ENCODE measurements around the gene CCNF.

DNA sequence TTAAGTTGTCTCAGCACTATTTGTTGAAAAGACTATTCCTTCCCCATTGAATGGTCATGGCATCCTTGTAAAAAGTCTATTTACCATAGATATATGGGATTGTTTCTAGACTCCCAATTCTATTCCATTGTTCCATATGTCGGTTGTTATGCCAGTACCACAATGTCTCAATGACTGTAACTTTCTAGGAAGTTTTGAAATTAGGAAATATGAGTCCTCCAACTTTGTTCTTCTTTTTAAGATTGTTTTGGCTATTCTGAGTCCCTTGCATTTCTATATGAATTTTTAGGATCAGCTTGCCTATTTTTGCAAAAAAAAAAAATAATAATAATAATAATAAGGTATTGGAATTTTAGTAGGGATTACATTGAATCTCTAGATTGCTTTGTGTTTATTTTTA is 45.7 kb upstream of the CCNF start:
- TF ChIP-seq, protein P1, sequence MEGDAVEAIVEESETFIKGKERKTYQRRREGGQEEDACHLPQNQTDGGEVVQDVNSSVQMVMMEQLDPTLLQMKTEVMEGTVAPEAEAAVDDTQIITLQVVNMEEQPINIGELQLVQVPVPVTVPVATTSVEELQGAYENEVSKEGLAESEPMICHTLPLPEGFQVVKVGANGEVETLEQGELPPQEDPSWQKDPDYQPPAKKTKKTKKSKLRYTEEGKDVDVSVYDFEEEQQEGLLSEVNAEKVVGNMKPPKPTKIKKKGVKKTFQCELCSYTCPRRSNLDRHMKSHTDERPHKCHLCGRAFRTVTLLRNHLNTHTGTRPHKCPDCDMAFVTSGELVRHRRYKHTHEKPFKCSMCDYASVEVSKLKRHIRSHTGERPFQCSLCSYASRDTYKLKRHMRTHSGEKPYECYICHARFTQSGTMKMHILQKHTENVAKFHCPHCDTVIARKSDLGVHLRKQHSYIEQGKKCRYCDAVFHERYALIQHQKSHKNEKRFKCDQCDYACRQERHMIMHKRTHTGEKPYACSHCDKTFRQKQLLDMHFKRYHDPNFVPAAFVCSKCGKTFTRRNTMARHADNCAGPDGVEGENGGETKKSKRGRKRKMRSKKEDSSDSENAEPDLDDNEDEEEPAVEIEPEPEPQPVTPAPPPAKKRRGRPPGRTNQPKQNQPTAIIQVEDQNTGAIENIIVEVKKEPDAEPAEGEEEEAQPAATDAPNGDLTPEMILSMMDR (IDR thresholded peaks at IDR 0.05) = no peak
- no peak for TF ChIP-seq EZH2 (IDR thresholded peaks at IDR 0.05)
